Epithelial cell of alveolus of lung (primary cell): ENCODE data around the gene CRYBG1. TPM values are rescaled to one million over a fixed set of nuclear protein-coding genes. Genes with fewer than 3 reads are reported as not detected.

Experiments used
- total RNA-seq: library from RNA; depleted of rRNA; stranded (reverse); fragments of >200 nt; gene quantifications from 2 replicates; pipeline ENCODE4 v1.2.1, GENCODE V29; 2015

The CRYBG1 gene, protein sequence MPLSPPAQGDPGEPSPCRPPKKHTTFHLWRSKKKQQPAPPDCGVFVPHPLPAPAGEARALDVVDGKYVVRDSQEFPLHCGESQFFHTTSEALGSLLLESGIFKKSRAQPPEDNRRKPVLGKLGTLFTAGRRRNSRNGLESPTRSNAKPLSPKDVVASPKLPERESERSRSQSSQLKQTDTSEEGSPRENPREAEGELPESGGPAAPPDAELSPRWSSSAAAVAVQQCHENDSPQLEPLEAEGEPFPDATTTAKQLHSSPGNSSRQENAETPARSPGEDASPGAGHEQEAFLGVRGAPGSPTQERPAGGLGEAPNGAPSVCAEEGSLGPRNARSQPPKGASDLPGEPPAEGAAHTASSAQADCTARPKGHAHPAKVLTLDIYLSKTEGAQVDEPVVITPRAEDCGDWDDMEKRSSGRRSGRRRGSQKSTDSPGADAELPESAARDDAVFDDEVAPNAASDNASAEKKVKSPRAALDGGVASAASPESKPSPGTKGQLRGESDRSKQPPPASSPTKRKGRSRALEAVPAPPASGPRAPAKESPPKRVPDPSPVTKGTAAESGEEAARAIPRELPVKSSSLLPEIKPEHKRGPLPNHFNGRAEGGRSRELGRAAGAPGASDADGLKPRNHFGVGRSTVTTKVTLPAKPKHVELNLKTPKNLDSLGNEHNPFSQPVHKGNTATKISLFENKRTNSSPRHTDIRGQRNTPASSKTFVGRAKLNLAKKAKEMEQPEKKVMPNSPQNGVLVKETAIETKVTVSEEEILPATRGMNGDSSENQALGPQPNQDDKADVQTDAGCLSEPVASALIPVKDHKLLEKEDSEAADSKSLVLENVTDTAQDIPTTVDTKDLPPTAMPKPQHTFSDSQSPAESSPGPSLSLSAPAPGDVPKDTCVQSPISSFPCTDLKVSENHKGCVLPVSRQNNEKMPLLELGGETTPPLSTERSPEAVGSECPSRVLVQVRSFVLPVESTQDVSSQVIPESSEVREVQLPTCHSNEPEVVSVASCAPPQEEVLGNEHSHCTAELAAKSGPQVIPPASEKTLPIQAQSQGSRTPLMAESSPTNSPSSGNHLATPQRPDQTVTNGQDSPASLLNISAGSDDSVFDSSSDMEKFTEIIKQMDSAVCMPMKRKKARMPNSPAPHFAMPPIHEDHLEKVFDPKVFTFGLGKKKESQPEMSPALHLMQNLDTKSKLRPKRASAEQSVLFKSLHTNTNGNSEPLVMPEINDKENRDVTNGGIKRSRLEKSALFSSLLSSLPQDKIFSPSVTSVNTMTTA (N-terminal part only)
- total RNA-seq, result 0.80 and 2.2 TPM in 2 replicates

DNA sequence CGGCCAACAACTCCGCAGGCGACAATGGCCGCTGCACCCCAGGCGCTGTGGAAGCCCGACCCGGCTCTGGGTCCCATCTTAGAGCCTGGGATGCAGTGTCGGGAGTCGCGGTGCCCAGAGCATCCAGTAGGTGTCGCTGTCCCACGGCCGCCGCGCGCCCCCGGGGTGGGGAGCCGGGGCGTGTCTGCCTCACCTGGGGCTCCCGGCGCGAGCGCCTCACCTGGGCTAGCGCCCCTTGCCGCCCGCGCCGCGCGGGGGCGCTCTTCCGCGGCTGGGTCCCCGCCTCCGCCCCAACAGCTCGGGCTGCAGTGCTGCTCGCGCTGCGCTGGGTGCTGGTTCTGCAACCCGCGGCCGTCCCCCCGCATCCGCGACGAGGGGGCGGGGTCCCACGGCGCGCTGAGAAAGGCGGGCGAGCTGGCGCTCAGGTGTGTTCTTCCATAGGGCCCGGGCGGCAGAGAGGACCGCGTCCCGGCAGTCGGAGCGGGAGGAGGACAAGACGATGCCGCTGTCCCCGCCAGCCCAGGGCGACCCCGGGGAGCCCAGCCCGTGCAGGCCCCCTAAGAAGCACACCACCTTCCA lies at the start of gene CRYBG1:
Gene CRYBG1, plus strand, starts transcription at position 308 of the 579 bp plus-strand sequence. Its CDS starts 192 bp downstream, at position 500.

DNA sequence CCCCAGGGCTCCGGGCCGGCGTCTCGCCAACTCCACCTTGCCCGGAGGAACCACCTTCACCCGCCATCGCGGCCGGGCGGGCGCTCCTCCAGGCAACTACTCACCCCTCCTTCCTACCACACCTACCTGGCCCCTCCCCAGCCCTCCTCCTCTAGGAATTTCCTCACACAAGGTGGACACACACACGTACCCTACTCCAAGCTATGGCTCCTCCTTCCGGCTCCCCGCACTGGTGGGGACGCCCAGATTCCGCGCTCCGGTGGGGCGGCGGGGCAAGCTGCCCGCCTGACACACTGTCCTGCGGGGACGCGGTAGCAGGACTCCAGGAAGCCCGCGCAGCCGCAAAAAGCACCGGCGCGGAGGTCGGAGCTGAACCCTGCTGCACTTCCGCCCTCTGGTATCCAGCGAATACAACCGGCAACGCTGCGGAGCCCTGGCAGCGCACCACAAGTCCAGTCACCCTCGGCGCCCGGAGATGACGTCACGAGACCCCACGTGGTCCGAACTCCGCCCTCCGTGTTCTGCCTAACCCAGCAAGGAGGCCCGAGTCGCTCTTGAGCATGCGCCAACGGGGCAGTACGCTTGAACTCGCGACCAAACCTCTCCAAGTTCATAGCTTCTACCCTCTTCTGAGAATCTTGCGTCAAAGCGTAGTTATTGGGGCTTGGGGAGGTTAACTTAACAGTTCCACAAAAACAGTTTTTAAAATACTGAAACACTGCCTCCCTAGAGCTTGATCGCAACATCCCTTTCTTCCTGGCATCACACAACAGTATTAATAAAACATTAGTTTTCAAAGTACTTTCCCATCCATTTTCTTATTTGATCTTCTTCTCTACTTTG lies 35.0 kb upstream of the CRYBG1 start, which contains the start of gene ATG5:
Gene ATG5, minus strand, starts transcription at position 425 of the 843 bp plus-strand sequence. CDS start 9,552 bp downstream, outside the sequence.

Other genes starting within 250 kb of the CRYBG1 start
- 16.5 and 20.6 TPM in 2 replicates for gene ATG5, start 35.0 kb upstream of the CRYBG1 start, total RNA-seq